Testis (tissue), 2 donors: ENCODE results near the gene PODXL2.

Experiments
- CTCF ChIP-seq, 3 experiments: fragments of 450-650 bp in 2 of 3; fragments of 200-600 bp in 1 of 3; sonication (generic) in 1 of 3; IDR thresholded peaks; one replicate each; pipeline ENCODE4 v1.5.1; 2016 to 2019; ENCODE audit warnings: antibody characterized with exemption in 3 of 3, mild to moderate bottlenecking in 2 of 3, moderate library complexity in 1 of 3
- POLR2A ChIP-seq: fragments of 450-650 bp; IDR thresholded peaks from one replicate; pipeline ENCODE4 v1.6.1; 2017; ENCODE audit warnings: antibody characterized with exemption, mild to moderate bottlenecking, moderate library complexity

GRCh38 chr3:127719369-127719768 is 90.4 kb downstream of the PODXL2 start:
- no peak for TF ChIP-seq POLR2A
- no peak for TF ChIP-seq CTCF (IDR thresholded peaks at IDR 0.05)
